ENCODE measurements around the gene MRAS. TPM values are rescaled to one million over a fixed set of nuclear protein-coding genes. Genes with fewer than 3 reads are reported as not detected.
"Not testable (repeated sequence)": the region's sequence is repeated elsewhere in the genome, so short reads cannot be mapped to it uniquely, and the experiment has no call there.

MRAS gene
- total RNA-seq, 1 donor from 2014 or later, result 349 TPM

DNA sequence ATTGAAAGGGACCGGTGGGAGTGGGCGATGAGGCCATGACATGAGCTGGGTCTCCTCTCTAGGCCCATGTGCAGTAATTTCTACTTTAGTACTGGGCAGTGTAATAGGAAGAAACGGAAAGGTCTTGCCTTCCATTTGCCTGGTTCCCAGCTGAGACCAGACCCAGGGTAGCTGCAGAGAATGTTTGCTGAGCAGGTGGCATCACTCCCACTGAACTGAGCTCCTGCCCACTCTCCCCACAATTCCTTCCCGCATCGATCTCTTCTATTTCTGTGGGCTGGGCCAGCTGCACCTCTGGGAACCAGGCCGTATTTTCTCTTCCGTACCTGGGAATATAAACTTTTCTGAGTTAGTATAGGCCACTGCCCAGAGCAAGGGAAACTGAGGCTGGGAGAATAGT, 101.8 kb downstream of the MRAS start:
- intact Hi-C loops (cut with micrococcal nuclease), result no loop called here
- H3K36me3 ChIP-seq, result no peaks in the 10 kb centered on the region
- no peak for DNase-seq
- no peaks in the 10 kb centered on the region for H3K4me1 ChIP-seq
- no peak overlapping the region for H3K4me3 ChIP-seq
- no peak for TF ChIP-seq CTCF (IDR thresholded peaks at IDR 0.05; ENCODE audit: borderline replicate concordance)
- no peaks in the 10 kb centered on the region for H3K9me3 ChIP-seq (replicated peaks)
- no peak overlapping the region for H3K27ac ChIP-seq (replicated peaks)
- H3K27me3 ChIP-seq (ENCODE audit: low read depth), result no peaks in the 10 kb centered on the region

- H3K9me3 ChIP-seq (replicated peaks), result no peaks in the 10 kb centered on the region
- H3K4me3 ChIP-seq, result no peak overlapping the region
- no peaks in the 10 kb centered on the region for H3K36me3 ChIP-seq
- H3K27ac ChIP-seq (replicated peaks), result no peak overlapping the region
- intact Hi-C loops (cut with micrococcal nuclease), result no loop called here
- no peak for TF ChIP-seq CTCF (IDR thresholded peaks at IDR 0.05; ENCODE audit: borderline replicate concordance)
- no peaks in the 10 kb centered on the region for H3K27me3 ChIP-seq (ENCODE audit: low read depth)
- DNase-seq, result no peak
- H3K4me1 ChIP-seq, result no peaks in the 10 kb centered on the region
Measured at GRCh38 chr3:138450704-138451424, 102.5 kb downstream of the MRAS start.

GRCh38 chr3:138451595-138452162, 103.3 kb downstream of the MRAS start:
- no peak for DNase-seq
- Histone ChIP-seq H3K4me3 (no peak overlapping the region), H3K27me3 (ENCODE audit: low read depth) (no peaks in the 10 kb centered on the region), H3K9me3 (replicated peaks) (no peaks in the 10 kb centered on the region), H3K4me1 (no peaks in the 10 kb centered on the region), H3K36me3 (no peaks in the 10 kb centered on the region), H3K27ac (replicated peaks) (no peak overlapping the region)
- intact Hi-C loops (cut with micrococcal nuclease), result no loop called here
- TF ChIP-seq CTCF (IDR thresholded peaks at IDR 0.05; ENCODE audit: borderline replicate concordance), result no peak

GRCh38 chr3:138452436-138452835, 104.1 kb downstream of the MRAS start:
- no peak overlapping the region for H3K27ac ChIP-seq (replicated peaks)
- no peaks in the 10 kb centered on the region for H3K9me3 ChIP-seq (replicated peaks)
- H3K36me3 ChIP-seq, result no peaks in the 10 kb centered on the region
- no peak for TF ChIP-seq CTCF (IDR thresholded peaks at IDR 0.05; ENCODE audit: borderline replicate concordance)
- no peaks in the 10 kb centered on the region for H3K27me3 ChIP-seq (ENCODE audit: low read depth)
- no peak for DNase-seq
- H3K4me1 ChIP-seq, result no peaks in the 10 kb centered on the region
- H3K4me3 ChIP-seq, result no peak overlapping the region
- intact Hi-C loops (cut with micrococcal nuclease), result no loop called here

DNA sequence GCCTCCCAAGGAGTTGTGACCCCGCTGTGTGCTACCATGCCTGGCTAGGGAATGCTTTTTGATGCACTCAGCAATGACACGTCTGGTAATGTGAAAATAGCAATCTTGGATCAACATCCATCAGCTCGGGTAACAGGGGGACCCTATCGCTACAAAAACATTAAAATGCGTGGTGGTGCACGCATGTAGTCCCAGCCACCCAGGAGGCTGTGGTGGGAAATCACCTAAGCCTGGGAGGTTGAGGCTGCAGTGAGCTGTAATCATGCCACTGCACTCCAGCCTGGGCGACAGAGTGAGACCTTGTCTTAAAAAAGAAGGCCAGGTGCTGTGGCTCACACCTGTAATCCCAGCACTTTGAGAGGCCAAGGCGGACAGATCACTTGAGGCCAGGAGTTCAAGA, 105.6 kb downstream of the MRAS start:
- H3K36me3 ChIP-seq; H3K27me3 ChIP-seq (ENCODE audit: low read depth); intact Hi-C loops (cut with micrococcal nuclease); H3K4me3 ChIP-seq; H3K9me3 ChIP-seq (replicated peaks); DNase-seq; H3K27ac ChIP-seq (replicated peaks): not testable (repeated sequence)
- peaks cover 13% of the 10 kb centered on the region for H3K4me1 ChIP-seq

Other genes starting within 250 kb of the MRAS start
- 4.7 TPM for gene DZIP1L, start 233.0 kb upstream of the MRAS start, total RNA-seq
- gene A4GNT, start 216.2 kb upstream of the MRAS start, total RNA-seq, result not detected
- 7.9 TPM for gene DBR1, start 173.7 kb upstream of the MRAS start, total RNA-seq
- gene ARMC8, start 161.3 kb upstream of the MRAS start, total RNA-seq, result 31.2 TPM
- not detected for gene NME9, start 18.7 kb upstream of the MRAS start, total RNA-seq
- 1.0 TPM for gene ESYT3, start 86.0 kb downstream of the MRAS start, total RNA-seq
- 25.8 TPM for gene CEP70, start 245.7 kb downstream of the MRAS start, total RNA-seq